ENCODE measurements around the gene SNTA1. TPM values are rescaled to one million over a fixed set of nuclear protein-coding genes. Genes with fewer than 3 reads are reported as not detected.

SNTA1 gene
- total and polyA plus RNA-seq, 10 donors: 2.4 to 8.7 (median 4.4) TPM

- TF ChIP-seq POLR2AphosphoS5 (IDR thresholded peaks at IDR 0.05) (no peak), POLR2A (IDR thresholded peaks at IDR 0.05) (no peak)
- TF ChIP-seq, protein P1, sequence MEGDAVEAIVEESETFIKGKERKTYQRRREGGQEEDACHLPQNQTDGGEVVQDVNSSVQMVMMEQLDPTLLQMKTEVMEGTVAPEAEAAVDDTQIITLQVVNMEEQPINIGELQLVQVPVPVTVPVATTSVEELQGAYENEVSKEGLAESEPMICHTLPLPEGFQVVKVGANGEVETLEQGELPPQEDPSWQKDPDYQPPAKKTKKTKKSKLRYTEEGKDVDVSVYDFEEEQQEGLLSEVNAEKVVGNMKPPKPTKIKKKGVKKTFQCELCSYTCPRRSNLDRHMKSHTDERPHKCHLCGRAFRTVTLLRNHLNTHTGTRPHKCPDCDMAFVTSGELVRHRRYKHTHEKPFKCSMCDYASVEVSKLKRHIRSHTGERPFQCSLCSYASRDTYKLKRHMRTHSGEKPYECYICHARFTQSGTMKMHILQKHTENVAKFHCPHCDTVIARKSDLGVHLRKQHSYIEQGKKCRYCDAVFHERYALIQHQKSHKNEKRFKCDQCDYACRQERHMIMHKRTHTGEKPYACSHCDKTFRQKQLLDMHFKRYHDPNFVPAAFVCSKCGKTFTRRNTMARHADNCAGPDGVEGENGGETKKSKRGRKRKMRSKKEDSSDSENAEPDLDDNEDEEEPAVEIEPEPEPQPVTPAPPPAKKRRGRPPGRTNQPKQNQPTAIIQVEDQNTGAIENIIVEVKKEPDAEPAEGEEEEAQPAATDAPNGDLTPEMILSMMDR (IDR thresholded peaks at IDR 0.05 in 8 of 11, conservative IDR thresholded peaks at IDR 0.05 in 3 of 11): no peak
- Histone ChIP-seq H3K27me3 (replicated peaks in 1 of 7) (no peaks in the 10 kb centered on the region), H3K27ac (no peak overlapping the region), H3K9me3 (no peaks in the 10 kb centered on the region), H3K36me3 (no peaks in the 10 kb centered on the region), H3K4me3 (no peak overlapping the region), H3K4me1 (peaks cover 0 to 15% (median 6%) of the 10 kb centered on the region in 6 donors)
- intact Hi-C loops (cut with DNase I; ENCODE audit: low total_unique reads): no loop called here
- WGBS, 5 donors: 55 to 69% (median 61%) methylated on average over 13 to 14 of the region's 14 CpGs
- DNase-seq: no peak
Observed at GRCh38 chr20:33475381-33476152, 32.0 kb upstream of the SNTA1 start.

- no peak for DNase-seq
- 89 to 93% (median 91%) methylated on average over 11 of the region's 11 CpGs for WGBS, 5 donors
- TF ChIP-seq POLR2AphosphoS5 (IDR thresholded peaks at IDR 0.05): no peak
- no peak for TF ChIP-seq POLR2A (IDR thresholded peaks at IDR 0.05)
- TF ChIP-seq, protein P1 (IDR thresholded peaks at IDR 0.05 in 8 of 11, conservative IDR thresholded peaks at IDR 0.05 in 3 of 11): no peak
Observed at GRCh38 chr20:33474963-33475362, 31.4 kb upstream of the SNTA1 start.

GRCh38 chr20:33474097-33474873 lies 30.7 kb upstream of the SNTA1 start:
- intact Hi-C loops (cut with DNase I; ENCODE audit: low total_unique reads): no loop called here
- H3K27ac ChIP-seq: no peak overlapping the region
- 85 to 93% (median 86%) methylated on average over 7 of the region's 7 CpGs for WGBS, 5 donors
- TF ChIP-seq POLR2AphosphoS5 (IDR thresholded peaks at IDR 0.05): no peak
- TF ChIP-seq POLR2A (IDR thresholded peaks at IDR 0.05): no peak
- TF ChIP-seq, protein P1 (IDR thresholded peaks at IDR 0.05 in 8 of 11, conservative IDR thresholded peaks at IDR 0.05 in 3 of 11): no peak
- H3K9me3 ChIP-seq: no peaks in the 10 kb centered on the region
- no peaks in the 10 kb centered on the region for H3K27me3 ChIP-seq (replicated peaks in 1 of 7)
- H3K36me3 ChIP-seq: no peaks in the 10 kb centered on the region
- DNase-seq: no peak
- H3K4me1 ChIP-seq: peaks cover 0 to 15% (median 6%) of the 10 kb centered on the region in 6 donors
- H3K4me3 ChIP-seq: no peak overlapping the region

More at GRCh38 chr20:33474963-33475362, 31.4 kb upstream of the SNTA1 start:
- H3K4me1 ChIP-seq: peaks cover 0 to 15% (median 6%) of the 10 kb centered on the region in 6 donors
- no peaks in the 10 kb centered on the region for H3K27me3 ChIP-seq (replicated peaks in 1 of 7)
- H3K9me3 ChIP-seq: no peaks in the 10 kb centered on the region
- no peak overlapping the region for H3K4me3 ChIP-seq
- no peaks in the 10 kb centered on the region for H3K36me3 ChIP-seq
- no peak overlapping the region for H3K27ac ChIP-seq
- intact Hi-C loops (cut with DNase I; ENCODE audit: low total_unique reads): no loop called here

All from spleen (tissue), 11 donors.